ENCODE data around the gene ZFYVE9.
A peak's percentile ranks its signal among the peaks of the same experiment; 100 is the strongest.

The ZFYVE9 gene

DNA sequence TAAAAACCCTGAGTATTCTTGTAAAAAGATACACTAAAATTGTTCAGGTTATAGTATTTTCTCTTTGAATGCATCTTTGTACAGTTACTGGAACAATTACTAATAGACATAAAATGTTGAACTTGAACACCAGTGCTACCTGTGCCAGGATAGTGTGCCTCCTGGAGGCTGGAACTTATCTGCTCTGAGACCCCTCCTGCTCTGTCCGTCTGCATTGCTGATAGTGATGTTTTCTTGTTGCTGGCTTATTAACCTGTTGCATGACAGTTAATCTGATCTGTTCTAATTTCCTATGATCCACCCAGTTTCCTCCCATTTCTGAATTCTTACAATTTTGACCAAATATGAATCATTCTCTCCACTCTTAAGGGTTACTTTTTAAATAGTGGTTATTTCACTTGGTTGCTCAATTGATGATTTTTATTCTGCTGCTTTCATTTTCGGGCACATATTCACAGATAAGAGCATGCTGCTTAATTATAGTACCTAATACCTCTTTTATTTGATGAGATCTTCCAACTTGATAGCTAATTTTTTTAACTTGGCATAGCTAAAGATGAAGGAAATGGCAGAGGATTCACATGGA is 122.7 kb downstream of the ZFYVE9 start:
- FAIRE-seq = peak; percentile 9
- DNase-seq (ENCODE audit: insufficient read length) = no peak
- no peak for TF ChIP-seq POLR2A (IDR thresholded peaks at IDR 0.05; ENCODE audit: low read depth, low read length)
- no peak for TF ChIP-seq POLR2AphosphoS5 (IDR thresholded peaks at IDR 0.05; ENCODE audit: low read depth, low read length)
- no peak for TF ChIP-seq TAF1 (IDR thresholded peaks at IDR 0.05; ENCODE audit: borderline replicate concordance, low read depth, low read length)

DNA sequence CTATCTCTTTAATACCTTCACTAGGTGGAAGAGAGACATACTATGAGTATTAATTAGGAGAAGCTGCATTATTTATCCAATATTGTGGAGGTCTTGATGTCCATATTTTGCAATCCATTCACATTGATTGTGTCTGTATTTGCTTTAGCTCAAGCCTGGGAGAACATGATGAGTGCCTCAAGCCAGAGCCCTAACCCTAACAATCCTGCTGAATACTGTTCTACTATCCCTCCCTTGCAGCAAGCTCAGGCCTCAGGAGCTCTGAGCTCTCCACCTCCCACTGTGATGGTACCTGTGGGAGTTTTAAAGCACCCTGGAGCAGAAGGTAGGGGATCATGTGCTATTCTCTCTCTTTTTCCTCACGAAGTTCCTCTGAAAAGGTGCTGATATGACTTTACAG is 124.6 kb downstream of the ZFYVE9 start:
- no peak for TF ChIP-seq TAF1 (IDR thresholded peaks at IDR 0.05; ENCODE audit: borderline replicate concordance, low read depth, low read length)
- no peak for TF ChIP-seq POLR2AphosphoS5 (IDR thresholded peaks at IDR 0.05; ENCODE audit: low read depth, low read length)
- no peak for TF ChIP-seq POLR2A (IDR thresholded peaks at IDR 0.05; ENCODE audit: low read depth, low read length)
- FAIRE-seq (no peak), DNase-seq (ENCODE audit: insufficient read length) (no peak)

DNA sequence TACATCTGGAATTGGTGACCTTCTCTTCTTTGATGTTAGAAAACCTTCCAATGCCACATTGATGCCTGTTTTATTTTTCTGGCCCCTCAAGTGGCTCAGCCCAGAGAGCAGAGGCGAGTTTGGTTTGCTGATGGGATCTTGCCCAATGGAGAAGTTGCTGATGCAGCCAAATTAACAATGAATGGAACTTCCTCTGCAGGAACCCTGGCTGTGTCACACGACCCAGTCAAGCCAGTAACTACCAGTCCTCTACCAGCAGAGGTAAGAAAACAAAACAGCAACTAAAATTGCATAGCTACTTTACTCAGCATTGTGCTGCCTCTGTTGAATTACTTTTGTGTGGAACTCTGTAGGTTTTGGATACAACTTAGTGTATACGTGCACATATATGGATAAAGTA is 126.5 kb downstream of the ZFYVE9 start:
- FAIRE-seq (peak; percentile 46), DNase-seq (ENCODE audit: insufficient read length) (no peak)
- TF ChIP-seq POLR2A (IDR thresholded peaks at IDR 0.05; ENCODE audit: low read depth, low read length) (no peak), POLR2AphosphoS5 (IDR thresholded peaks at IDR 0.05; ENCODE audit: low read depth, low read length) (no peak), TAF1 (IDR thresholded peaks at IDR 0.05; ENCODE audit: borderline replicate concordance, low read depth, low read length) (no peak)

DNA sequence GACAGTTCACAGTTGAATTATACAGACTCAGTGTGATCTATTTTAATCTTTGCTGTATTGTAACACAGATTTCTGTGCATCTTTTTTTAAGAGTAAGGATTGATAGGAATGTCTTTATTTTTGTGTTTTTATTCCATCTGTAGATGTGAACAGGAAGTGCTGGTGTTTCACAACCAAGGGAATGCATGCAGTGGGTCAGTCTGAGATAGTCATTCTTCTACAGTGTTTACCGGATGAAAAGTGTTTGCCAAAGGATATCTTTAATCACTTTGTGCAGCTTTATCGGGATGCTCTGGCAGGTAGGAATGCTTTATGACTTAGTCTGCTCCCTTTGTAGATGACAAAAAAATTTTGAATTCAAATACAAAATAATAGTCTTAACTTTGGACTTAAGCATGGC is 139.6 kb downstream of the ZFYVE9 start:
- no peak for TF ChIP-seq POLR2AphosphoS5 (IDR thresholded peaks at IDR 0.05; ENCODE audit: low read depth, low read length)
- no peak for TF ChIP-seq TAF1 (IDR thresholded peaks at IDR 0.05; ENCODE audit: borderline replicate concordance, low read depth, low read length)
- TF ChIP-seq POLR2A (IDR thresholded peaks at IDR 0.05; ENCODE audit: low read depth, low read length) = no peak
- DNase-seq (ENCODE audit: insufficient read length) = no peak
- FAIRE-seq = no peak

DNA sequence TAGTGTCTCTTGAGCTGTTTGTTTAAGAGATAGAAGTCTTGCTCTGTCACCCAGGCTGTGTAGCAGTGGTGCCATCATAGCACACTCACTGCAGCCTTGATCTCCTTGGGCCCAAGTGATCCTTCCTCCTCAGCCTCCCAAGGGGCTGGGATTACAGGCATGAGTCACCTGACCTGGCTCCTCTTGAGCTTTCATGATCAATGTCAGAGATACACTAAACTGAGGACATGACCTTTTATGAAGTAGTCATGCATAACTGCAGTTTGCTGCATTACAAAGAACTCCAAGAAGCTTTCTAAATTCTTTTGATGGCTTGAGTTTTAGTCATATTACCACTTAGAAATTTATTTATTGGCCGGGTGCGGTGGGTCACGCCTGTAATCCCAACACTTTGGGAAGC is 146.4 kb downstream of the ZFYVE9 start:
- FAIRE-seq = no peak
- no peak for TF ChIP-seq TAF1 (IDR thresholded peaks at IDR 0.05; ENCODE audit: borderline replicate concordance, low read depth, low read length)
- TF ChIP-seq POLR2AphosphoS5 (IDR thresholded peaks at IDR 0.05; ENCODE audit: low read depth, low read length) = no peak
- TF ChIP-seq POLR2A (IDR thresholded peaks at IDR 0.05; ENCODE audit: low read depth, low read length) = no peak
- no peak for DNase-seq (ENCODE audit: insufficient read length)

DNA sequence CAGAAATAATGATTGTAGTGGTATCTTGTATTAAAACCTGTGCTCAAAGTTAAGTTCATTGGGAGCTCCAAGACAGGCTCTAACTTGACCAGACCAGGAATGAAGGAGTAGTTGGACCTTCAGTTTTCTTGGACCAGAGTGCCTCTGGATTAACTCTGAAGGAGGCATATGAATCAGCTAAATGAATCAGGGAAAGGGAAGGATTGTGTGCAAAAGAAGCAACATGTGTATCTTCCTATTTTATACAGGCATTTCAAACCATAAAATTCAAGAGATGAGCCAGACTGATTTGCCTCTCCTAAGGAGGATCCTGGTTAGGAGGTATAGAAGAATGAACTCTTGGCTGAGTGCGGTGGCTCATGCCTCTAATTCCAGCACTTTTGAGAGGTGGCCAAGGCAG is 152.7 kb downstream of the ZFYVE9 start:
- FAIRE-seq = no peak
- TF ChIP-seq POLR2A (IDR thresholded peaks at IDR 0.05; ENCODE audit: low read depth, low read length) (no peak), TAF1 (IDR thresholded peaks at IDR 0.05; ENCODE audit: borderline replicate concordance, low read depth, low read length) (no peak), POLR2AphosphoS5 (IDR thresholded peaks at IDR 0.05; ENCODE audit: low read depth, low read length) (no peak)
- DNase-seq (ENCODE audit: insufficient read length) = no peak

DNA sequence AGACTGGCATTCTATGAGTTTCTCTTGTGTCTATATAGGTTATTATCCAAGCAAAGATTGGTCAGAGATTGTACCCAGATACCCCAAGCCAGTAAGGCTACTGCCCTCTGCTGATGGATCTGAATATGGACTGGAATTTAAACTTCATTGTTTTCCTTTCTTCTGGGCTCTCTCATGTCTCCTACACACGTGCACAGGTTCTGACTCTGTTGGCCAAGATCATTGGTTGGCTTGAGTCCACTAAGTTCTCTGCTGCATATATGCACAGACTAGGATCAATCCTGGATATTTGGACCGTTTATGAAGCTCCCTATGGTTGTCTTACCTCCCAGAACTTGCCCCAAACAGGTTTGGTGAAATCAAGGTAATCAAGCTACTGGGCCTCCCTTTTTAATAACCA is 154.5 kb downstream of the ZFYVE9 start:
- peak; percentile 14 for DNase-seq (ENCODE audit: insufficient read length)
- peak; percentile 78 for FAIRE-seq
- no peak for TF ChIP-seq POLR2A (IDR thresholded peaks at IDR 0.05; ENCODE audit: low read depth, low read length)
- TF ChIP-seq TAF1 (IDR thresholded peaks at IDR 0.05; ENCODE audit: borderline replicate concordance, low read depth, low read length) = no peak
- TF ChIP-seq POLR2AphosphoS5 (IDR thresholded peaks at IDR 0.05; ENCODE audit: low read depth, low read length) = no peak

DNA sequence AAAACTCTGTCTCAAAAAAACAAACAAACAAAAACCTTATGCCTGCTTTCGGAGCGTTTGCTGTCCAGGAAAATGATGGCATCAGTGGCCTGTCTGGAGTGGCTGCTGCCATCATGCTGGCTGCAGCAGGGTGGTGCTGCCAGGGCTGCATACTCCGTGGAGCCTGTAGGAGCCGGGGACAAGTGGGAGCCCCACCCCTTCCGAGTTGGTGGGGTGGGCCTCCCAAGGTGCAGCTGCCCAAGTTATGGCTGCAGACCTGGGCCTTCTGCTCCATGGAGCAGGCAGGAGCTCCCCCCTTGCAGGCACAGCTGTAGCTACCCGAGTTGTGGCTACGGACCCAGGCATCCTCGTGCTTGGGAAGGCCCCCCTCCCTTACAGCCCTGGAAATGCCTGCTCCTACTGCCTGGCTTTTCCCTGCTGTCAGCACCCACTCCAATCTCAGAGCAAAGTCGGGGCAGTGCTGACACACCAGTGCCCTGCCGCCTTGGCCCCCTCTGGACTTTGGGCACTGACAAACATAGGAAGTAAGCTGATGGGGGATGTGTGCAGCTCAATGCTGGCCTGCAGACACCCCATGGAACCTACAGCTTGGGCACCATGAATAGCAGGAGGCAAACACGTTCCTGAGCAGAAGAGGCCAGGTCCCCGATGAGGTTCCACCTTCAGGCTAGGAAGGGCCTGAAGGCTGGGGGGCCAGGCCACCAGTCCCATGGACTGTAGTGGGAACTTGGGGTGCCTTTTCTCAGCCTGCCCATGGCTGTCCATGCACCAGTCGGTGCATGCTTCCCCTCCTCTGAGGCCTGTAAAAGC is 163.7 kb downstream of the ZFYVE9 start:
- DNase-seq (ENCODE audit: insufficient read length) (no peak), FAIRE-seq (no peak)
- TF ChIP-seq POLR2AphosphoS5 (IDR thresholded peaks at IDR 0.05; ENCODE audit: low read depth, low read length) = no peak

DNA sequence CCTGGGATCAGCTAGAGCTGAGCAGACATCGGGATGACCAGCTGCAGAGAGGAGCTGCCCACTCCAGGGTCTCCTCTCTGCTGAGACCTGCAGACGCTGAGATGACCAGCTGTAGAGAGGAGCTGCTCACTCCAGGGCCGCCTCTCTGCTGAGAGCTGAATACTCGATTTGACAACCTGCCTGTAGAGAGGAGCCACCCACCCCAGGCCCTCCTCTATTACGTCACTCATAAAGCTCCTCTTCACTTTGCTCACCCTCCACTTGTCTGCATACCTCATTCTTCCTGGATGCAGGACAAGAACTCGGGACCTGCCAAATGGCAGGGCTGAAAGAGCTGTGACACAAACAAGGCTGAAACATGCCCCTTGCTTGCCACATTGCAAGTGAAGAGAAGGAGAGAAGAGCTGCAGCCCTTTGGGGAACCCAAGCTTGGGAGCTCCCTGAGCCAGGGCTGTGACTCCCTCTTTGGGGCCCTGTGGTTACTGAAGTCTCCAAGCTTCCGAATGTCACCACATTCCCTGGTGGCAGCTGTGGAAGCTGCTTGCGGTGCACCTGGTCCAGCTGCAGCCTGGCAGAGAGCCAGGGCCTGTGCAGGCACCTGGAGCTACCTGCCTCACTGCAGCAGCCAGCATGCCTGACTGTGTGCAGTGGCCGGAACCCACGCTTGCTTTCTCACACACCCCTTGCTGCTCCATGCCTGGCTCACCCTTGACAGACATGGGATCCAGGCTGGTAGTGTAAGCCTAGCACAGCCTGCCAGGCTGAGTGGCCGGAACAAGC is 164.5 kb downstream of the ZFYVE9 start:
- FAIRE-seq (no peak), DNase-seq (ENCODE audit: insufficient read length) (no peak)
- no peak for TF ChIP-seq POLR2AphosphoS5 (IDR thresholded peaks at IDR 0.05; ENCODE audit: low read depth, low read length)
- no peak for TF ChIP-seq POLR2A (IDR thresholded peaks at IDR 0.05; ENCODE audit: low read depth, low read length)
- TF ChIP-seq TAF1 (IDR thresholded peaks at IDR 0.05; ENCODE audit: borderline replicate concordance, low read depth, low read length) = no peak

DNA sequence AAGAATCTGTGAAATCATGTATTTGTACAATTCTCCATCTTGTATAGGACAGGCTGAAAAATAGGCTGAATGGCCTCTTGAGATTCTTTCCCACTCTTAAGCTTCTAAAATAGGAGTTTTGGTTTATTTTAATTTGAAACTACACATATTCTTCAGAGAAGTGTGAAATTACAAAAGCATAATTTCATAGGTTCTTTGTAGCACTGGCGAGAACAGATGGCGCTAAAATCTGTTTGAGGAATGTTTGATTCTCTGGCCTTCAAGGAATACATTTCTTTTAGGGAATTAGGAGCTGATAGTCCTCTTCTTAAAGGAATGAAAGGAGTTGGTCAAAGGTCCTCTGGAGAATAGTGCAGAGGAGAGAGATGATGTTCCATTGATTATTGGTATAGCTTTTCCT is 179.2 kb downstream of the ZFYVE9 start:
- TF ChIP-seq TAF1 (IDR thresholded peaks at IDR 0.05; ENCODE audit: borderline replicate concordance, low read depth, low read length) (no peak), POLR2A (IDR thresholded peaks at IDR 0.05; ENCODE audit: low read depth, low read length) (no peak), POLR2AphosphoS5 (IDR thresholded peaks at IDR 0.05; ENCODE audit: low read depth, low read length) (no peak)
- DNase-seq (ENCODE audit: insufficient read length) (no peak), FAIRE-seq (no peak)

DNA sequence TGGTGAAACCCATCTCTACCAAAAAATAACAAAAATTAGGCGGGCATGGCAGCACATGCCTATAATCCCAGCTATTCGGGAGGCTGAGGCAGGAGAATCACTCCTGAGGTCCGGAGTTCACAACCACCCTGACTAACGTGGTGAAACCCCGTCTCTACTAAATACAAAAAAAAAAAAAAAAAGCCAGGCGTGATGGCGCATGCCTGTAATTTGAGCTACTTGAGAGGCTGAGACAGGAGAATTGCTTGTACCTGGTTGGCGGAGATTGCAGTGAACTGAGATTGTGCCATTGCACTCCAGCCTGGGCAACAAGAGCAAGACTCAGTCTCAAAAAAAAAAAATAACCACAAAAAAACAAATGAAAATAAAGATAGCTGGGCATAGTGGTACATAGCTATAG is 181.8 kb downstream of the ZFYVE9 start:
- no peak for TF ChIP-seq TAF1 (IDR thresholded peaks at IDR 0.05; ENCODE audit: borderline replicate concordance, low read depth, low read length)
- no peak for TF ChIP-seq POLR2AphosphoS5 (IDR thresholded peaks at IDR 0.05; ENCODE audit: low read depth, low read length)
- TF ChIP-seq POLR2A (IDR thresholded peaks at IDR 0.05; ENCODE audit: low read depth, low read length) = no peak

More for the DNA sequence above, 181.8 kb downstream of the ZFYVE9 start:
- no peak for FAIRE-seq
- no peak for DNase-seq (ENCODE audit: insufficient read length)
